SK-N-SH treated with all-trans-retinoic acid at 6 μM for 48 hours (cell line): ENCODE data around the gene STXBP3.

Experiments used
- ATAC-seq: fragments of 200-7000 bp; cut with Tn5 transposase; 3 replicates; pipeline ENCODE4 v1.9.1; 2020; ENCODE audit warnings: mild to moderate bottlenecking, moderate library complexity
- ARNTL ChIP-seq: fragments of 450-650 bp; formaldehyde crosslinking; IDR thresholded peaks from 2 replicates; pipeline ENCODE4 v1.5.0; 2020; ENCODE audit warnings: low read depth, mild to moderate bottlenecking, moderate library complexity, borderline replicate concordance
- BACH2 ChIP-seq: fragments of 250-450 bp; sonication (Bioruptor Pico); IDR thresholded peaks from 2 replicates; pipeline ENCODE4 v1.9.0; 2021; ENCODE audit warnings: mild to moderate bottlenecking, borderline replicate concordance
- CSDC2 ChIP-seq: fragments of 250-450 bp; sonication (Bioruptor Pico); IDR thresholded peaks from 2 replicates; pipeline ENCODE4 v1.5.0; 2020; ENCODE audit warnings: mild to moderate bottlenecking, moderate library complexity
- ESRRG ChIP-seq: fragments of 250-450 bp; sonication (Bioruptor Pico); IDR thresholded peaks from 2 replicates; pipeline ENCODE4 v1.6.1; 2021; ENCODE audit warnings: mild to moderate bottlenecking
- GLIS3 ChIP-seq: fragments of 250-450 bp; sonication (Bioruptor Pico); IDR thresholded peaks from 2 replicates; pipeline ENCODE4 v1.5.0; 2020; ENCODE audit warnings: mild to moderate bottlenecking, moderate library complexity
- ISL1 ChIP-seq: fragments of 250-450 bp; sonication (Bioruptor Pico); IDR thresholded peaks from 2 replicates; pipeline ENCODE4 v2.1.2; 2022; ENCODE audit warnings: mild to moderate bottlenecking, moderate library complexity
- OSR1 ChIP-seq: fragments of 250-450 bp; sonication (Bioruptor Pico); IDR thresholded peaks from 2 replicates; pipeline ENCODE4 v1.8.0; 2022; ENCODE audit warnings: moderate library complexity, mild to moderate bottlenecking, inconsistent platforms
- PATZ1 ChIP-seq: fragments of 250-450 bp; sonication (Bioruptor Pico); IDR thresholded peaks from 2 replicates; pipeline ENCODE4 v1.8.0; 2020; ENCODE audit warnings: mild to moderate bottlenecking, moderate library complexity, borderline replicate concordance
- PPARA ChIP-seq: fragments of 250-450 bp; sonication (Bioruptor Pico); IDR thresholded peaks from 2 replicates; pipeline ENCODE4 v1.5.0; 2020; ENCODE audit warnings: mild to moderate bottlenecking, borderline replicate concordance
- RARB ChIP-seq: fragments of 250-450 bp; sonication (Bioruptor Pico); IDR thresholded peaks from 2 replicates; pipeline ENCODE4 v1.8.0; 2021; ENCODE audit warnings: mild to moderate bottlenecking, moderate library complexity
- SNAI2 ChIP-seq: fragments of 250-450 bp; sonication (Bioruptor Pico); IDR thresholded peaks from 2 replicates; pipeline ENCODE4 v1.5.0; 2020; ENCODE audit warnings: mild to moderate bottlenecking, moderate library complexity
- TCF4 ChIP-seq: fragments of 250-450 bp; sonication (Bioruptor Pico); IDR thresholded peaks from 2 replicates; pipeline ENCODE4 v1.8.0; 2021; ENCODE audit warnings: mild to moderate bottlenecking, moderate library complexity, borderline replicate concordance
- TOX ChIP-seq: fragments of 250-450 bp; sonication (Bioruptor Pico); IDR thresholded peaks from 2 replicates; pipeline ENCODE4 v1.8.0; 2021; ENCODE audit warnings: mild to moderate bottlenecking, moderate library complexity, borderline replicate concordance
- ZC3H10 ChIP-seq: fragments of 250-450 bp; sonication (Bioruptor Pico); IDR thresholded peaks from 2 replicates; pipeline ENCODE4 v1.5.1; 2021; ENCODE audit warnings: mild to moderate bottlenecking, moderate library complexity
- ZFP3 ChIP-seq: fragments of 250-450 bp; sonication (Bioruptor Pico); IDR thresholded peaks from 2 replicates; pipeline ENCODE4 v1.5.0; 2020; ENCODE audit warnings: mild to moderate bottlenecking, moderate library complexity
- ZFP30 ChIP-seq: fragments of 450-650 bp; formaldehyde crosslinking; IDR thresholded peaks from 2 replicates; pipeline ENCODE4 v1.5.0; 2022; ENCODE audit warnings: mild to moderate bottlenecking, moderate library complexity
- ZNF565 ChIP-seq: fragments of 450-650 bp; formaldehyde crosslinking; conservative IDR thresholded peaks from 2 replicates; pipeline ENCODE4 v1.5.0; 2020; ENCODE audit warnings: low read depth, mild to moderate bottlenecking, moderate library complexity
- ZNF70 ChIP-seq: fragments of 450-650 bp; formaldehyde crosslinking; IDR thresholded peaks from 2 replicates; pipeline ENCODE4 v1.5.0; 2020; ENCODE audit warnings: mild to moderate bottlenecking, moderate library complexity
- ZNF8 ChIP-seq: fragments of 450-650 bp; formaldehyde crosslinking; IDR thresholded peaks from 2 replicates; pipeline ENCODE4 v1.5.0; 2020; ENCODE audit warnings: mild to moderate bottlenecking, moderate library complexity
- TF ChIP-seq, protein P1 (sequence below): fragments of 250-450 bp; sonication (Bioruptor Pico); IDR thresholded peaks from 2 replicates; pipeline ENCODE4 v1.5.1; 2020; ENCODE audit warnings: low read depth, mild to moderate bottlenecking, moderate library complexity
- TF ChIP-seq, protein P2 (sequence below): fragments of 250-450 bp; sonication (Bioruptor Pico); IDR thresholded peaks from 2 replicates; pipeline ENCODE4 v1.5.1; 2021; ENCODE audit warnings: mild to moderate bottlenecking, moderate library complexity
- TF ChIP-seq, protein P3 (sequence below): fragments of 250-450 bp; sonication (Bioruptor Pico); IDR thresholded peaks from 2 replicates; pipeline ENCODE4 v1.5.0; 2020; ENCODE audit warnings: mild to moderate bottlenecking, moderate library complexity
- TF ChIP-seq, protein P4 (sequence below): fragments of 250-450 bp; sonication (Bioruptor Pico); IDR thresholded peaks from 2 replicates; pipeline ENCODE4 v1.8.0; 2021; ENCODE audit warnings: low read depth, mild to moderate bottlenecking, moderate library complexity, borderline replicate concordance

Gene STXBP3

DNA sequence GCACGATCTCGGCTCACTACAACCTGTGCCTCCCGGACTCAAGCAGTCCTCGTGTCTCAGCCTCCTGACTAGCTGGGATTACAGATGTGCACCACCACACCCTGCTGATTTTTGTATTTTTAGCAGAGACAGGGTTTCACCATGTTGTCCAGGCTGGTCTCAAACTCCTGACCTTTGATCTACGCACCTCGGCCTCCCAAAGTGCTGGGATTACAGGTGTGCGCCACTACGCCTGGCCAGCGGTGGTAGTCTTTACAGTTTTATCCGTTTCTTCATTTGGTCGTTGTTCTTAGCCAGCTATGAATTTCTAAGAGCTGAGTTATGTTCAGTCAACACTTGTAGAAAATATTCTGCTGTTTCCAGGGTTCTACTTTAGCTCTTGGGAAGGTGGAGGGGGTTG, 57.1 kb downstream of the STXBP3 start:
- TF ChIP-seq CSDC2 (CRISPR knock-in tag) (no peak), OSR1 (no peak), ISL1 (CRISPR knock-in tag) (no peak), PPARA (CRISPR knock-in tag) (no peak), RARB (no peak), ARNTL (CRISPR knock-in tag) (no peak), ESRRG (CRISPR knock-in tag) (no peak), ZFP3 (CRISPR knock-in tag) (no peak), ZFP30 (CRISPR knock-in tag) (no peak)
- ATAC-seq = no peak

DNA sequence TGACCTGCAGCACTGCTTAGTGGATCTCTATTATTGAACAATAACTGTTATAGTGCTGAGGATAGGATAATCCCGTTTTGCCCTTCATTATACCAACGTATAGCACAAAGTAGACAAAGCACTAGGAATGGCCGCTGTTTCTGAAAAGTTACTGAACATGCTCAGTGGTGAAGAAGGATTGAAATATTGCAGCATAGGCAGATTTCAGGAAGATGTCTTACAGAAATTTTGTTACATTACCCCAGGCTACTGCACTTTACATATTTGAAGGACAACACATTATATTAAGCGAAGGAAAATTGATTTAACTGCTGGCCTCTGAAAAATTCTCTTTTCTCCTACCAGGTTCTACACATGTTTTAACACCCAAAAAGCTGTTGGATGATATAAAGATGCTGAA, 62.0 kb downstream of the STXBP3 start:
- no peak for ATAC-seq
- TF ChIP-seq PPARA (CRISPR knock-in tag) (no peak), ISL1 (CRISPR knock-in tag) (no peak), CSDC2 (CRISPR knock-in tag) (no peak), TCF4 (no peak), GLIS3 (no peak), RARB (no peak), PATZ1 (CRISPR knock-in tag) (no peak), SNAI2 (no peak), ZNF565 (CRISPR knock-in tag) (no peak), BACH2 (no peak), ZFP3 (CRISPR knock-in tag) (no peak), ZNF8 (CRISPR knock-in tag) (no peak), ESRRG (CRISPR knock-in tag) (no peak), OSR1 (no peak), ZNF70 (CRISPR knock-in tag) (no peak)
- TF ChIP-seq, protein P1, sequence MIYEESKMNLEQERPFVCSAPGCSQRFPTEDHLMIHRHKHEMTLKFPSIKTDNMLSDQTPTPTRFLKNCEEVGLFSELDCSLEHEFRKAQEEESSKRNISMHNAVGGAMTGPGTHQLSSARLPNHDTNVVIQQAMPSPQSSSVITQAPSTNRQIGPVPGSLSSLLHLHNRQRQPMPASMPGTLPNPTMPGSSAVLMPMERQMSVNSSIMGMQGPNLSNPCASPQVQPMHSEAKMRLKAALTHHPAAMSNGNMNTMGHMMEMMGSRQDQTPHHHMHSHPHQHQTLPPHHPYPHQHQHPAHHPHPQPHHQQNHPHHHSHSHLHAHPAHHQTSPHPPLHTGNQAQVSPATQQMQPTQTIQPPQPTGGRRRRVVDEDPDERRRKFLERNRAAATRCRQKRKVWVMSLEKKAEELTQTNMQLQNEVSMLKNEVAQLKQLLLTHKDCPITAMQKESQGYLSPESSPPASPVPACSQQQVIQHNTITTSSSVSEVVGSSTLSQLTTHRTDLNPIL (CRISPR knock-in tag) = no peak
- TF ChIP-seq, protein P2, sequence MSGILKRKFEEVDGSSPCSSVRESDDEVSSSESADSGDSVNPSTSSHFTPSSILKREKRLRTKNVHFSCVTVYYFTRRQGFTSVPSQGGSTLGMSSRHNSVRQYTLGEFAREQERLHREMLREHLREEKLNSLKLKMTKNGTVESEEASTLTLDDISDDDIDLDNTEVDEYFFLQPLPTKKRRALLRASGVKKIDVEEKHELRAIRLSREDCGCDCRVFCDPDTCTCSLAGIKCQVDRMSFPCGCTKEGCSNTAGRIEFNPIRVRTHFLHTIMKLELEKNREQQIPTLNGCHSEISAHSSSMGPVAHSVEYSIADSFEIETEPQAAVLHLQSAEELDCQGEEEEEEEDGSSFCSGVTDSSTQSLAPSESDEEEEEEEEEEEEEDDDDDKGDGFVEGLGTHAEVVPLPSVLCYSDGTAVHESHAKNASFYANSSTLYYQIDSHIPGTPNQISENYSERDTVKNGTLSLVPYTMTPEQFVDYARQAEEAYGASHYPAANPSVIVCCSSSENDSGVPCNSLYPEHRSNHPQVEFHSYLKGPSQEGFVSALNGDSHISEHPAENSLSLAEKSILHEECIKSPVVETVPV = no peak
- TF ChIP-seq, protein P3, sequence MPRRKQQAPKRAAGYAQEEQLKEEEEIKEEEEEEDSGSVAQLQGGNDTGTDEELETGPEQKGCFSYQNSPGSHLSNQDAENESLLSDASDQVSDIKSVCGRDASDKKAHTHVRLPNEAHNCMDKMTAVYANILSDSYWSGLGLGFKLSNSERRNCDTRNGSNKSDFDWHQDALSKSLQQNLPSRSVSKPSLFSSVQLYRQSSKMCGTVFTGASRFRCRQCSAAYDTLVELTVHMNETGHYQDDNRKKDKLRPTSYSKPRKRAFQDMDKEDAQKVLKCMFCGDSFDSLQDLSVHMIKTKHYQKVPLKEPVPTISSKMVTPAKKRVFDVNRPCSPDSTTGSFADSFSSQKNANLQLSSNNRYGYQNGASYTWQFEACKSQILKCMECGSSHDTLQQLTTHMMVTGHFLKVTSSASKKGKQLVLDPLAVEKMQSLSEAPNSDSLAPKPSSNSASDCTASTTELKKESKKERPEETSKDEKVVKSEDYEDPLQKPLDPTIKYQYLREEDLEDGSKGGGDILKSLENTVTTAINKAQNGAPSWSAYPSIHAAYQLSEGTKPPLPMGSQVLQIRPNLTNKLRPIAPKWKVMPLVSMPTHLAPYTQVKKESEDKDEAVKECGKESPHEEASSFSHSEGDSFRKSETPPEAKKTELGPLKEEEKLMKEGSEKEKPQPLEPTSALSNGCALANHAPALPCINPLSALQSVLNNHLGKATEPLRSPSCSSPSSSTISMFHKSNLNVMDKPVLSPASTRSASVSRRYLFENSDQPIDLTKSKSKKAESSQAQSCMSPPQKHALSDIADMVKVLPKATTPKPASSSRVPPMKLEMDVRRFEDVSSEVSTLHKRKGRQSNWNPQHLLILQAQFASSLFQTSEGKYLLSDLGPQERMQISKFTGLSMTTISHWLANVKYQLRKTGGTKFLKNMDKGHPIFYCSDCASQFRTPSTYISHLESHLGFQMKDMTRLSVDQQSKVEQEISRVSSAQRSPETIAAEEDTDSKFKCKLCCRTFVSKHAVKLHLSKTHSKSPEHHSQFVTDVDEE = no peak
- TF ChIP-seq, all 23 proteins: peak for 0

- ATAC-seq = no peak
- no peak for TF ChIP-seq ZFP3 (CRISPR knock-in tag)
- TF ChIP-seq SNAI2 = no peak
- no peak for TF ChIP-seq ISL1 (CRISPR knock-in tag)
- TF ChIP-seq PATZ1 (CRISPR knock-in tag) = no peak
- TF ChIP-seq ZC3H10 (CRISPR knock-in tag) = no peak
- TF ChIP-seq TOX = no peak
- no peak for TF ChIP-seq ARNTL (CRISPR knock-in tag)
- TF ChIP-seq, protein P1 (CRISPR knock-in tag) = no peak
- TF ChIP-seq ZNF565 (CRISPR knock-in tag) = no peak
- no peak for TF ChIP-seq OSR1
- TF ChIP-seq, protein P2 = no peak
- no peak for TF ChIP-seq CSDC2 (CRISPR knock-in tag)
- TF ChIP-seq RARB = no peak
- TF ChIP-seq, protein P4, sequence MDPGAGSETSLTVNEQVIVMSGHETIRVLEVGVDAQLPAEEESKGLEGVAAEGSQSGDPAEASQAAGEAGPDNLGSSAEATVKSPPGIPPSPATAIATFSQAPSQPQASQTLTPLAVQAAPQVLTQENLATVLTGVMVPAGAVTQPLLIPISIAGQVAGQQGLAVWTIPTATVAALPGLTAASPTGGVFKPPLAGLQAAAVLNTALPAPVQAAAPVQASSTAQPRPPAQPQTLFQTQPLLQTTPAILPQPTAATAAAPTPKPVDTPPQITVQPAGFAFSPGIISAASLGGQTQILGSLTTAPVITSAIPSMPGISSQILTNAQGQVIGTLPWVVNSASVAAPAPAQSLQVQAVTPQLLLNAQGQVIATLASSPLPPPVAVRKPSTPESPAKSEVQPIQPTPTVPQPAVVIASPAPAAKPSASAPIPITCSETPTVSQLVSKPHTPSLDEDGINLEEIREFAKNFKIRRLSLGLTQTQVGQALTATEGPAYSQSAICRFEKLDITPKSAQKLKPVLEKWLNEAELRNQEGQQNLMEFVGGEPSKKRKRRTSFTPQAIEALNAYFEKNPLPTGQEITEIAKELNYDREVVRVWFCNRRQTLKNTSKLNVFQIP (CRISPR knock-in tag) = no peak
These were observed 65.1 kb downstream of the STXBP3 start for GRCh38 chr1:108811611-108812010.
